Fibroblast of gingiva (primary cell): ENCODE results near the gene TMX1.
A peak's percentile ranks its signal among the peaks of the same experiment; 100 is the strongest.

Source experiments
- DNase-seq: peaks from one replicate; pipeline ENCODE4 v3.0.0-alpha.2; 2011; ENCODE audit warnings: low read depth

The TMX1 gene

GRCh38 chr14:51293149-51293911 lies 53.3 kb downstream of the TMX1 start:
- DNase-seq = peak; percentile 75

GRCh38 chr14:51293912-51294389 lies 53.9 kb downstream of the TMX1 start:
- DNase-seq = no peak

GRCh38 chr14:51294951-51295525 lies 55.0 kb downstream of the TMX1 start:
- DNase-seq = no peak

- no peak for DNase-seq
Measured at GRCh38 chr14:51295646-51296263, 55.7 kb downstream of the TMX1 start.

GRCh38 chr14:51297066-51297465 lies 57.0 kb downstream of the TMX1 start:
- DNase-seq = no peak

- DNase-seq = no peak
Measured at GRCh38 chr14:51298895-51299294, 58.8 kb downstream of the TMX1 start.

GRCh38 chr14:51302295-51303030 lies 62.4 kb downstream of the TMX1 start:
- peak; percentile 55 for DNase-seq

- DNase-seq = no peak
Measured at GRCh38 chr14:51304438-51304837, 64.4 kb downstream of the TMX1 start.

- DNase-seq = peak; percentile 82
Measured at GRCh38 chr14:51304941-51305340, 64.9 kb downstream of the TMX1 start.

- no peak for DNase-seq
Measured at GRCh38 chr14:51305751-51306150, 65.7 kb downstream of the TMX1 start.
